HG02943 (cell line): Measurements from ENCODE around the gene NEU1.
"Not testable (repeated sequence)": the region's sequence is repeated elsewhere in the genome, so short reads cannot be mapped to it uniquely, and the experiment has no call there.

Experiments
- ATAC-seq: cut with Tn5 transposase; IDR thresholded peaks from one replicate; pipeline ENCODE4 v1.9.1; 2021; ENCODE audit warnings: mild to moderate bottlenecking, low read depth, moderate library complexity; ENCODE audit not compliant: unreplicated experiment

The NEU1 gene

DNA sequence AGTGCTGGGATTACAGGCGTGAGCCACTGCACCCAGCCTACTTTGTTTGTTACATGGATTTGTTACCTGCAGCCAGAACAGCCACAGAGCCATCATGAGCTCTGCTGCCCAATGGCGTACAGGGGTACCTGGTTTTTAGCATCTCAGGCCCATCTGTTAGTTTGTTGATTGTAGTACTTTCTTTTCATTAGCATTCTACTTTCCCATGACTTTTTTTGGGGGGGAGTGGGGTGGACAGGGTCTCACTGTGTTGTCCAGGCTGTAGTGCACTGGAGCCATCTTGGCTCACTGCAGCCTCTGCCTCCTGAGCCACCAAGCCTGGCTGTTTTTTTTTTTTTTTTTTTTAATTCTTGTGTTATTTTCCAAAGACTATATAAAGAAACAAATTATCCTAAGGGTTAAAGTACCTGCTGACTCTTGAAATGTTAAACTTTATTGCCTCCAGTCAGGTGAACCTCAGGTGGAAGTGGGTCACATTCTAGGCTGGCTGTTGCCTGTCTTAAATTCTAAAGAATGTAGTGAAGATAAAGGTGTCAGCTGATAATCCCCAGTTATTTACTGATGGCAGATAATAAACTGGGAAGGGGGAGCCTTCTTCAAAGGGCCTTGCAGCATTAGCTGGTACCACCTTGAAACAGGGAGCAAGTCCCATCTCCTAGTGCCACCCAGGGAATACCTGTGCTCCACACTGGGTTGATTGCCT lies 15.2 kb downstream of the NEU1 start:
- no peak for ATAC-seq

DNA sequence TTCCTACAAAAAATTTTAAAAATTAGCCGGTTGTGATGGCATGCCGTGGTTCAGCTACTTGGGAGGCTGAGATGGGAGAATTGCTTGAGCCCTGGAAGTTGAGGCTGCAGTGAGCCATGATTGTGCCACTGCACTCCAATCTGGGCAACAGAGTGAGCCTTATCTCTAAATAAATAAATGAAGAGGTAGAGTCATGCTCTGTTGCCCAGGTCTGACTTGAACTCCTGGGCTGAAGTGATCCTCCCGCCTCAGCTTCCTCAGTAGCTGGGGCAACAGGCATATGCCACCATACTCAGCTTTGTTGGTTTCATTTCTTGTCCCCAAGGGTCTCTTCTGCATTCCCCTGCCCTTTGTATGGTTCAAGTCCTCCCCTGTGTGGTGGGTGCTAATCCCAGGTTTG lies 18.1 kb downstream of the NEU1 start:
- ATAC-seq, result no peak

DNA sequence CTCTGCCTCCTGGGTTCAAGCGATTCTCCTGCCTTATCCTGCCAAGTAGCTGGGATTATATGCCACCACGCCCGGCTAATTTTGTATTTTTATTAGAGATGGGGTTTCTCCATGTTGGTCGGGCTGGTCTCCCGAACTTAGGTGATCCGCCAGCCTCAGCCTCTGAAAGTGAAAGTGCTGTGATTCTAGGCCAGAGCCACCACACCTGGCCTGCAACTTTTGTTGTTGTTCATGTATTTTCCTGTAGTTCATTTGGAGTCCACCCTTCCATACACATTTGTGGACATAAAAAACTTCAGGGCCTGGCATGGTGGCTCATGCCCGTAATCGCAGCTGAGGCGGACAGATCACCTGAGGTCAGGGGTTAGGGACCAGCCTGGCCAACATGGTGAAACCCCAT lies 20.6 kb downstream of the NEU1 start:
- no peak for ATAC-seq

DNA sequence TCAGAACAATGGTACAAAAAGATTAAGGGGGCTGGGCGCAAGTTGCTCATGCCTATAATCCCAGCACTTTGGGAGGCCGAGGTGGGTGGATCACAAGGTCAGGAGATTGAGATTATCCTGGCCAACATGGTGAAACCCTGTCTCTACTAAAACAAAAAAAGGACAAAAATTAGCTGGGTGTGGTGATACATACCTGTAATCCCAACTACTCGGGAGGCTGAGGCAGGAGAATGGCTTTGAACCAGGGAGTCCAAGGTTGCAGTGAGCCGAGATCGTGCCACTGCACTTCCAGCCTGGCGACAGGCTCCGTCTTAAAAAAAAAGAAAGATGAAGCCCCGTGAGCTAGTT lies 22.9 kb downstream of the NEU1 start:
- ATAC-seq, result not testable (repeated sequence)

DNA sequence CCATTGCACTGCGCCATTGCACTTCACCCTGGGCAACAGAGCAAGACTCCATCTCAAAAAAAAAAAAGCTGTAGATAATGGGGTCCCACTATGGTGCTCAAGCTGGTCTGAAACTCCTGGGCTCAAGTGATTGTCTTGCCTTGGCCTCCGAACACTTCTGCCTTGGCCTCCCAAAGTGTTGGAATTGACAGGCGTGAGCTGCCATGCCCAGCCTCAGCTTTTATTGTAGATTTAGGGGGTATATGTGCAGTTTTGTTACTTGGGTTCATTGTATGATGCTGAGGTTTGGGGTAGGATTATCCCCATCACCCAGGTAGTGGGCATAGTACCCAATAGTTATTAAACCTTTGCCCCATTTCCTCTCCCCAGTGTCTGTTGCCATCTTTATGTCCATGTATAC lies 23.7 kb downstream of the NEU1 start:
- no peak for ATAC-seq

DNA sequence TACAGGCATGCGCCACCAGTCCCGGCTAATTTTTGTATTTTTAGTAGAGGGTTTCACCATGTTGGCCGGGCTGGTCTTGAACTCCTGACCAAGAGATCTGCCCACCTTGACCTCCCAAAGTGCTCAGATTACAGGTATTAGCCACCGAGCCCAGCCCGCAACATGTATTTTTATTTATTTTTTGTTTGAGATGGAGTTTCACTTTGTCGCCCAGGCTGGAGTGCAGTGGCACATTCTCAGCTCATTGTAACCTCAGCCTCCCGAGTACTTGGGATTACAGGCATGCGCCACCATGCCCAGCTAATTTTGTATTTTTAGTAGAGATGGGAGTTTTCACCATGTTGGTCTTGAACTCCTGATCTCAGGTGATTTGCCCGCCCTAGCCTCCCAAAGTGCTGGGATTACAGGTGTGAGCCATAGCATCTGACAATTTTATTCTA lies 24.5 kb downstream of the NEU1 start:
- ATAC-seq, result not testable (repeated sequence)

DNA sequence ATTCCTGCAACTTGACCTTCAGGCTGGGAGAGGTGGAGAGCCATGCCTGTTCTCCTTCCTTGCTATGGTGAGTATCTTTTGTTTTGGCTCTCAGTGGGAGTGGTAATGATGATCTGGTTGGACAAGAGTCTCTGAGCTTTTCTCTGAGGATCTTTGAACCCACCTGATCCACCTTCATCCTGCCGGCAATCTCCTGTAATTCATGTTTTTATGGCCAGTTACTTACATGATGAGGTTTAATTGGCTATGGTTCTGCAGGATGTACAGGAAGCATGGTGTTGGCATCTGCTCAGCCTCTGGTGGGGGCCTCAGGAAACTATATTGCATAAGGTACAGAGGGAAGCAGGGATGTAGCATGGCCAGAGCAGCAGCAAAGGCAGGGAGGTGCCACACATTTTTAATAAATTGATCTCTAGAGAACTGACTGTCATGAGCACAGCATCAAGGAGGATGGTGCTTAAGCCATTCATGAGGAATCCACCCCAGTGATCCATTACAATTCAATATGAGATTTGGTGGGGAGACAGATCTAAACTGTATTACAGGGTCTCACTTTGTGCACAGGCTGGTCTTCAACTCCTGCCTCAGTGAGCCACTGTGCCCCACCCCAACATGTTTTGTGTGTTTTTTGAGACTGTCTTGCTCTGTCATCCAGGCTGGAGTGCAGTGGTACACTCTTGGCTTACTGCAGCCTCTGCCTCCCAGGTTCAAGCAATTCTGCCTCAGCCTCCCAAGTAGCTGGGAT lies 25.1 kb downstream of the NEU1 start:
- ATAC-seq, result no peak

DNA sequence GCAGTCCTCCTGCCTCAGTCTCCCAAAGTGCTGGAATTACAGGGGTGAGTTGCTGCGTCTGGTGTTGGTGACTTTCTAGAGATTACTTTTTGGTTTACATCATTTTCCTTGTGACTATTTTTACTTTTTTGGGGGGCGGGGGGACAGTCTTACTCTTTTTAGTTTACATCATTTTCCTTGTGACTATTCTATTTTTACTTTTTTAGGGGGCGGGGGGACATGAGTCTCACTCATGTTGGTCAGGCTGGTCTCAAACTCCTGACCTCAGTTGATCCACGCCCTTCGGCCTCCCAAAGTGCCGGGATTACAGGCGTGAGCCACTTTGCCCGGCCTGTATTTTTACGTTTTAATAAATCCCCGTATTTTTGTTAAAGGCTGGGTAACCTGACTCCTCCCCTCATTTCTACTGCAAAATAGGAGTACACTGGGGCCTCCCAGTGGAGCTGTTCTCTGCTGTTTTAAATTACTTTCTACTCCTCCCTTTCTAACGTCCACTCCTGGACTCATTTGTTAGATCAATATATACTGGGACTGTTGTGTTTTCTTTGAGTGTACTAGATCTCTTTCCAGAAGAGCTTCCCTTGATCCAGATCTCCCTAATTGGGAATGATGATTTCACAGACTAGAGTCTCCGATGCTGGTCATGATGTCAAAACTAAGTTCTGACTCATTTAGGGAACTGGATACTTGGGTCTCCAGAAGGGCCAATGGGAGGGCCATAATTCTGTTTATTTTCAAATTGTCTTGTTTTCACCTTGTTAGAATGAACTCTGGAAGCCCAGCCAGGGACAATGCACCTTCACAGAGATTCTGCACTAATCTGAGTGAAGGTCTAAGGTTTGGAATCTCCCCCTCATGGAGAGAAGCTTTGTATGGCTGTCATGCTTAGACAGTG lies 25.9 kb downstream of the NEU1 start:
- no peak for ATAC-seq

DNA sequence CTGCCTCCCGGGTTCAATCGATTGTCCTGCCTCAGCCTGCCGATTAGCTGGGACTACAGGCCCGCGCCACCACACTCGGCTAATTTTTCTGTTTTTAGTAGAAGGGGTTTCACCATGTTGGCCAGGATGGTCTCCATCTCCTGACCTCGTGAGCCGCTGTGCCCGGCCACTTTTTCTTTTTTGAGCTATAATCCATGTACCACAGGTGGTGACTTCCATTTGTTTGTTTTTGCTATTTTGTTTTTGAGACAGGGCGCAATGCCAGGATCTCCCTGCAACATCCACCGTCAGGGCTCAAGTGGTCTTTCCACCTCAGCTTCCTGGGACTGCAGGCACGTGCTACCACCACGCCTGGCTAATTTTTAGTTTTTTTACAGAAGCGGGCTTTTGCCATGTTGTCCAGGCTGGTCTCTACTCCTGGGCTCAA lies 26.6 kb downstream of the NEU1 start:
- ATAC-seq, result no peak

DNA sequence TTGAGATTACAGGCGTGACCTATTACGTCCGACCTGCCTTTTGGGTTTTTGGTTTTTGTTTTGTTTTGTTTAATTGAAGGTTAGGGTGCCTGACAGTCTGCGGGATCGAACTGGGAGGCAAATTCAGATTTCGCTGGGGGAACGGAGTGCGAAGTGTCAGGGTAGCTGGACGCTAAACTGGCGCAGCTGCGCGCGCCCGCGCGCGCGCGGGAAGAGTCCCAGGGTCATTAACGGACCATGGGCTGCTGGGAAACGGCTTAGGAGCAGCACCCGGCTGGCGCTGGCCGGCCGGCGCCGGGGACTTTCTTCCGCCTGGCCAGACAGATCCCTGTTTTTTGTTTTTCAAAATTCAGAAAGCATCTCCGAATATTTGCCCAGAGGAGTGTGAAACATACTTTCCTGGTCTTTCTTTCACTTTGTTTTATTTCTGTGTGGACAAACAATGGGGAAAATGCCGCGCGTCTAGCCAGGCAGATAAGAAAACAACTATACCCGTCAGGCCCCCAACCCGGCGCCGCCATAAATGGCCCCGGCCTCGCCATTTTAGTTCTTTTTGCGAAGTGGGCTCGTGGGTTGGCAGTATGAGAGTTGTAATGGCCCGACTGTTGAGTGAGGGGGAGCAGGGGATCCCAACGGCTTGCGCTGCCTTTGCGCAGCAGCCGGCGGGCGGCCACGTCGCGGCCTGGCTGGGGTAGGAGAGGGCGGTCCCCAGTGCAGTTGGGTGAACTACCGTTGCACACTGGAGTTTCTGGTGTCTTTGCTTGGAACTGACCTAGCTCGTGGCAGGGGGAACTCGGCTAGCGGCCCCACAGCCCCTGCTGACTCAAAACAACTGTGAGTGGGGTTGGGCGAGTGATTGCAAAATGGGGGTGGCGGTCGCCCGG lies 28.0 kb downstream of the NEU1 start:
- ATAC-seq, result no peak

DNA sequence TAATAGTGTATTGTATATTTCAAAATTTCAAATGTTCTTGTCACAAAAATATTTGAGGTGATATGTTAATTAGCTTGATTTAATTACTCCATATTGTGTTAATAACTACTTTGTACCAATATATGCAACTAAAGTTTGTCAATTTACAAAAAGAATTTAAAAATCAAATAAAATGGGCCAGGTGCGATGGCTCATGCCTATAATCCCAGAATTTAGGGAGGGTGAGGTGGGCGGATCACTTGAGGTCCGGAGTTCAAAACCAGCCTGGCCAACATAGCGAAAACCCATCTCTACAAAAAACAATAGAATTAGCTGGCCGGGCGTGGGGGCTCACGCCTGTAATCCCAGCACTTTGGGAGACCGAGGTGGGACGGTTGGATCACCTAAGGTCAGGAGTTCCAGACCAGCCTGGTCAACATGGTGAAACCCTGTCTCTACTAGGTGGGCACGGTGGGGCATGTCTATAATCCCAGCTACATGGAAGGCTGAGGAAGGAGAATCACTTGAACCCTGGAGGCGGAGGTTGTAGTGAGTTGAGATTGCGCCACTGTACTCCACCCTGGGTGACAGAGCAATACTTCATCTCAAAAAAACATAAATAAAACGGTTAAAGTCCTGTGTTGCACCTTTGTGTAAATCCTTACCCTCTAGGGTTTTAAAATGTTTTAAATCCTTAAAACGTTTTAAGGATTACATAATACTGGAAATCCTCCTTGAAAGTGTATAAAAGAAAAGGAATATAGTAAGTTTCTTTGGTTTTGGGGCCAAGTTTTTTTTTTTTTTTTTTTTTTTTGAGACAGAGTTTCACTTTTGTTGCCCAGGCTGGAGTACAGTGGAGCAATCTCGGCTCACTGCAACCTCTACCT lies 31.0 kb downstream of the NEU1 start:
- ATAC-seq, result no peak

DNA sequence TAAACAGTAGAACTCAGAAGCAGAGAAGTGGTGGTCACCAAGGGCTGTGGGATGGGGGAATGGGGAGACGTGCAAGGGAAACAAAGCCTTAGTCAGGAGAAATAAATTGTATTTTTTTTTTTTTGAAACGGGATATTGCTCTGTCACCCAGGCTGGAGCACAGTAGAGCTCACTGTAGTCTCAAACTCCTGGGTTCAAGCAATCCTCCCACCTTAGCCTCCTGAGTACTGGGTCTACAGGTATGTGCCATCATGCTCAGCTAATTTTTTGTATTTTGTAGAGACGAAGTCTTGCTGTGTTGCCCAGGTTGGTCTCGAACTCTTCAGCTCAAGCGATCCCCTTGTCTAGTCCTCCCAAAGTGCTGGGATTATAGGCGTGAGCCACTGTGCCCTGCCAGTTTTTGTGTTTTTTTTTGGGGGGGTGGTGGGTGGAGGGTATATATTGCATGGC lies 31.7 kb downstream of the NEU1 start:
- no peak for ATAC-seq

DNA sequence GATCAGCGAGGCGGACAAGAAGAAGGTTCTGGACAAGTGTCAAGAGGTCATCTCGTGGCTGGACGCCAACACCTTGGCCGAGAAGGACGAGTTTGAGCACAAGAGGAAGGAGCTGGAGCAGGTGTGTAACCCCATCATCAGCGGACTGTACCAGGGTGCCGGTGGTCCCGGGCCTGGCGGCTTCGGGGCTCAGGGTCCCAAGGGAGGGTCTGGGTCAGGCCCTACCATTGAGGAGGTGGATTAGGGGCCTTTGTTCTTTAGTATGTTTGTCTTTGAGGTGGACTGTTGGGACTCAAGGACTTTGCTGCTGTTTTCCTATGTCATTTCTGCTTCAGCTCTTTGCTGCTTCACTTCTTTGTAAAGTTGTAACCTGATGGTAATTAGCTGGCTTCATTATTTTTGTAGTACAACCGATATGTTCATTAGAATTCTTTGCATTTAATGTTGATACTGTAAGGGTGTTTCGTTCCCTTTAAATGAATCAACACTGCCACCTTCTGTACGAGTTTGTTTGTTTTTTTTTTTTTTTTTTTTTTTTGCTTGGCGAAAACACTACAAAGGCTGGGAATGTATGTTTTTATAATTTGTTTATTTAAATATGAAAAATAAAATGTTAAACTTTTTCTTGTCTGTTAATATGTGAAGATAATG lies 32.9 kb downstream of the NEU1 start:
- ATAC-seq, result no peak

DNA sequence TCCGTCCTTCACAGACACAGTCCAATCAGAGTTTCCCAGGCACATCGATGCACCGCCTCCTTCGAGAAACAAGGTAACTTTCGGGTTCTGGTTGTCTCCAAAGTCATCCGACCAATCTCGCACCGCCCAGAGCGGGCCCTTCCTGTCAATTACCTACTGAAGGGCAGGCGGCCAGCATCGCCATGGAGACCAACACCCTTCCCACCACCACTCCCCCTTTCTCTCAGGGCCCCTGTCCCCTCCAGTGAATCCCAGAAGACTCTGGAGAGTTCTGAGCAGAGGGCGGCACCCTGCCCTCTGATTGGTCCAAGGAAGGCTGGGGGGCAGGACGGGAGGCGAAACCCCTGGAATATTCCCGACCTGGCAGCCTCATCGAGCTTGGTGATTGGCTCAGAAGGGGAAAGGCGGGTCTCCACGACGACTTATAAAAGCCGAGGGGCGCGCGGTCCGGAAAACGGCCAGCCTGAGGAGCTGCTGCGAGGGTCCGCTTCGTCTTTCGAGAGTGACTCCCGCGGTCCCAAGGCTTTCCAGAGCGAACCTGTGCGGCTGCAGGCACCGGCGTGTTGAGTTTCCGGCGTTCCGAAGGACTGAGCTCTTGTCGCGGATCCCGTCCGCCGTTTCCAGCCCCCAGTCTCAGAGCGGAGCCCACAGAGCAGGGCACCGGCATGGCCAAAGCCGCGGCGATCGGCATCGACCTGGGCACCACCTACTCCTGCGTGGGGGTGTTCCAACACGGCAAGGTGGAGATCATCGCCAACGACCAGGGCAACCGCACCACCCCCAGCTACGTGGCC lies 35.1 kb downstream of the NEU1 start, which contains the start of gene HSPA1B:
Gene HSPA1B (plus strand): TSS at position 453 of the 794 bp plus-strand sequence. CDS start 213 bp downstream, at position 666.
- ATAC-seq, result peak; percentile 57

DNA sequence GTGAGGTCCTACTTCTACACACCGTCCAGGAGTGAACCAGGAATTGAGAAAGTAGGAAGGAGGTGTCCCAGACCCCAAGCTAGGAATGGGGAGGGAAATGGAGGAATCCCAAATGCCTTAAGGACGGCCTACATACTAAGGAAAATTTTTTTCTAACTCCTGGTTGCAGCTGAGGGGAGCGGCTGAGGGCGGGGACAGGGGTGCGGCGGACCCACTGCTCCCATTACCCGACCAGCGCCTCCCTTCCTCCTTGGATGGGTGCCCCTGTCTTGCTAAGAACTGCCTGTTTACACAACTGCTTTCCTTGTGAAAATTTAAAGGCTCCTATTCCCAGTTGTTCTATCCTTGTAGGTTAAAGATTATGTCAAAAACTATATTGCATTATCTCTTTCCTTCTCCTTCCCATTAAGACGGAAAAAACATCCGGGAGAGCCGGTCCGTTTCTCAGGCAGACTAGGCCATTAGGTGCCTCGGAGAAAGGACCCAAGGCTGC lies 35.8 kb downstream of the NEU1 start:
- peak; percentile 8 for ATAC-seq

DNA sequence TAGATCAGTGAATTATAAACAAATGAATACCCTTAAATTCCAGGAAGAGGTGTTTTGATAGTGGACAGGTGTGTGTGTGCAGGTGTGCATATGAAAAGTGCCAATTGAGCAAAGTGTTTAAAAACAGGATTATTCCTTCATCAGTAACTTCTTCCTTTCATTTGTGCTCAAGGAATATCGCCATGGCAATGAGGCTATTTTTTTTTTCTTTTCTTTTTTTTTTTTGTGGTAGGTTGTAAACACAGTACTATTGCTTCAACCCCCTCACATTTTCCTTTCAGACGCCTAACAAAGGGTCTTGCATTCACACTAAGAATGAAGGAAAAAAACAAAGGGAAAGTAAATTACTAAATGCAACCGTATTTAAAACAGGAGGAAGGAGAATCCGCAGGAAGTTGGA lies 37.1 kb downstream of the NEU1 start:
- no peak for ATAC-seq

DNA sequence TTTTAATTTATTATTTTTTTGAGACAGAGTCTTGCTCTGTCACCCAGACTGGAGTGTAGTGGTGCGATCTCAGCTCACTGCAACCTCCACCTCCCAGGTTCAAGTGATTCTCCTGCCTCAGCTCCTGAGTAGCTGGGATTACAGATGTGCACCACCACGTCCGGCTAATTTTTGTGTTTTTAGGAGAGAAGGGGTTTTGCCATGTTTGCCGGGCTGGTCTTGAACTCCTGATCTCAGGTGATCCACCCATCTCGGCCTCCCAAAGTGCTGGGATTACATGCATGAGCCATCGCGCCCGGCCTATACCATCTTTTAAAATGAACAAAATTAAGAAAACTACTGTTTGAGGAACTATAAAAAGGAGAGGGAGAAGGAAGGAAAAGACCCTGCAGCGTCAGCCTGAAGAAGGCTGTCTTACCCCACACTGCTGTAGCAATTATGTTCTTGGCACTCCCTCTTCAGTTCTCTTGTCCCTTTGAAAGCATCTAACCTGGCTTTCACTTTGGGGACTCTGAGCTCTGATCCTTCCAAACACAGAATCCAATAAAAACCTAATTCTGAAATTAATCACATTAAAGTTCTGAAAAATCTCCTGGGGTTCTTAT lies 38.9 kb downstream of the NEU1 start:
- ATAC-seq, result not testable (repeated sequence)
